Liver (tissue), 3 donors: ENCODE measurements around the gene BRAF.

Experiments used
- EGR1 ChIP-seq, 2 donors: IDR thresholded peaks; 2 replicates each; pipeline ENCODE4 v1.6.1; 2016 to 2018; ENCODE audit warnings: antibody characterized with exemption in 2 of 2, low read depth in 2 of 2
- FOXA1 ChIP-seq: IDR thresholded peaks from 2 replicates; pipeline ENCODE4 v1.6.1; 2016; ENCODE audit warnings: antibody characterized with exemption
- HNF4A ChIP-seq, 2 donors: conservative IDR thresholded peaks; 2 replicates each; pipeline ENCODE4 v1.6.1; 2016; ENCODE audit warnings: antibody characterized with exemption in 2 of 2, mild to moderate bottlenecking in 2 of 2
- JUND ChIP-seq, 2 donors: IDR thresholded peaks; 2 replicates each; pipeline ENCODE4 v1.6.1; 2016; ENCODE audit warnings: antibody characterized with exemption in 2 of 2
- RAD21 ChIP-seq, 2 donors: IDR thresholded peaks; 2 replicates each; pipeline ENCODE4 v1.6.1; 2016; ENCODE audit warnings: antibody characterized with exemption in 2 of 2, mild to moderate bottlenecking in 2 of 2
- RXRA ChIP-seq, 2 donors: IDR thresholded peaks; 2 replicates each; pipeline ENCODE4 v1.6.1; 2017 to 2018; ENCODE audit warnings: antibody characterized with exemption in 2 of 2, mild to moderate bottlenecking in 1 of 2
- SP1 ChIP-seq: IDR thresholded peaks from 2 replicates; pipeline ENCODE4 v1.6.1; 2018; ENCODE audit warnings: antibody characterized with exemption, mild to moderate bottlenecking
- TAF1 ChIP-seq: conservative IDR thresholded peaks from 2 replicates; pipeline ENCODE4 v1.6.1; 2016; ENCODE audit warnings: antibody characterized with exemption, mild to moderate bottlenecking
- YY1 ChIP-seq: IDR thresholded peaks from 2 replicates; pipeline ENCODE4 v1.6.1; 2016; ENCODE audit warnings: antibody characterized with exemption, mild to moderate bottlenecking
- TF ChIP-seq, protein P1 (sequence below): fragments of 150-350 bp; IDR thresholded peaks from 2 replicates; pipeline ENCODE4 v1.5.1; 2017; ENCODE audit warnings: improper control_type of control experiment, low read depth, low read length; ENCODE audit not compliant: missing input control
- TF ChIP-seq, protein P2 (sequence below): IDR thresholded peaks from 2 replicates; pipeline ENCODE4 v1.6.1; 2016; ENCODE audit warnings: antibody characterized with exemption, mild to moderate bottlenecking
- TF ChIP-seq, protein P3 (sequence below): IDR thresholded peaks from 2 replicates; pipeline ENCODE4 v1.6.1; 2016; ENCODE audit warnings: antibody characterized with exemption
- TF ChIP-seq, protein P4 (sequence below): IDR thresholded peaks from 2 replicates; pipeline ENCODE4 v1.6.1; 2016; ENCODE audit warnings: antibody characterized with exemption
- donor health status: healthy.
- donor health status: healthy.

DNA sequence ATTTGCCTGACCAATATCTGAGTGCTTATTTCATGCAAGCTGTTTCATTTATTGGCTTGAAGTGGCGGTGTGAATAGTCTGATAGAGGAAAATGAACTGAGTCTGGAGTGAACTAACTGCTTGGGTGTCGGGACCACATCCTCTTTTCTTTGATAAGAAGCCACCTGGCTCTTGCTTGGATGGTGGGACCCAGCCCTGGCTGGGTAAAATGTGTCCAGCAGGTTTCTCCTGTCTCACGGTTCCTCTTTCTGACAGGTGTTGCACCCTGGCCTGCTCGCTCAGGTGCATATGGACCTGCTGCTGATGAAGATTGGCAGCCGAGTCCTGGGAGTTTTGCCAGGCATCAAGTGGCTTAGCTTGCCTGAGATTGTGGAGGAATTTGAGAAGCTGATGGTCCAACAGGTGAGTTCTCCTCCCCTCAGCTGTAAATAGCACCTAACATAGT, 250.4 kb downstream of the BRAF start:
- TF ChIP-seq SP1 (no peak), YY1 (no peak), HNF4A (conservative IDR thresholded peaks at IDR 0.05) (no peak), TAF1 (no peak), JUND (IDR thresholded peaks at IDR 0.05) (no peak), RAD21 (IDR thresholded peaks at IDR 0.05) (no peak), FOXA1 (no peak), EGR1 (IDR thresholded peaks at IDR 0.05; ENCODE audit: low read depth in 2 of 2) (no peak), RXRA (IDR thresholded peaks at IDR 0.05) (no peak)
- TF ChIP-seq, protein P1, sequence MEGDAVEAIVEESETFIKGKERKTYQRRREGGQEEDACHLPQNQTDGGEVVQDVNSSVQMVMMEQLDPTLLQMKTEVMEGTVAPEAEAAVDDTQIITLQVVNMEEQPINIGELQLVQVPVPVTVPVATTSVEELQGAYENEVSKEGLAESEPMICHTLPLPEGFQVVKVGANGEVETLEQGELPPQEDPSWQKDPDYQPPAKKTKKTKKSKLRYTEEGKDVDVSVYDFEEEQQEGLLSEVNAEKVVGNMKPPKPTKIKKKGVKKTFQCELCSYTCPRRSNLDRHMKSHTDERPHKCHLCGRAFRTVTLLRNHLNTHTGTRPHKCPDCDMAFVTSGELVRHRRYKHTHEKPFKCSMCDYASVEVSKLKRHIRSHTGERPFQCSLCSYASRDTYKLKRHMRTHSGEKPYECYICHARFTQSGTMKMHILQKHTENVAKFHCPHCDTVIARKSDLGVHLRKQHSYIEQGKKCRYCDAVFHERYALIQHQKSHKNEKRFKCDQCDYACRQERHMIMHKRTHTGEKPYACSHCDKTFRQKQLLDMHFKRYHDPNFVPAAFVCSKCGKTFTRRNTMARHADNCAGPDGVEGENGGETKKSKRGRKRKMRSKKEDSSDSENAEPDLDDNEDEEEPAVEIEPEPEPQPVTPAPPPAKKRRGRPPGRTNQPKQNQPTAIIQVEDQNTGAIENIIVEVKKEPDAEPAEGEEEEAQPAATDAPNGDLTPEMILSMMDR = no peak
- TF ChIP-seq, protein P2, sequence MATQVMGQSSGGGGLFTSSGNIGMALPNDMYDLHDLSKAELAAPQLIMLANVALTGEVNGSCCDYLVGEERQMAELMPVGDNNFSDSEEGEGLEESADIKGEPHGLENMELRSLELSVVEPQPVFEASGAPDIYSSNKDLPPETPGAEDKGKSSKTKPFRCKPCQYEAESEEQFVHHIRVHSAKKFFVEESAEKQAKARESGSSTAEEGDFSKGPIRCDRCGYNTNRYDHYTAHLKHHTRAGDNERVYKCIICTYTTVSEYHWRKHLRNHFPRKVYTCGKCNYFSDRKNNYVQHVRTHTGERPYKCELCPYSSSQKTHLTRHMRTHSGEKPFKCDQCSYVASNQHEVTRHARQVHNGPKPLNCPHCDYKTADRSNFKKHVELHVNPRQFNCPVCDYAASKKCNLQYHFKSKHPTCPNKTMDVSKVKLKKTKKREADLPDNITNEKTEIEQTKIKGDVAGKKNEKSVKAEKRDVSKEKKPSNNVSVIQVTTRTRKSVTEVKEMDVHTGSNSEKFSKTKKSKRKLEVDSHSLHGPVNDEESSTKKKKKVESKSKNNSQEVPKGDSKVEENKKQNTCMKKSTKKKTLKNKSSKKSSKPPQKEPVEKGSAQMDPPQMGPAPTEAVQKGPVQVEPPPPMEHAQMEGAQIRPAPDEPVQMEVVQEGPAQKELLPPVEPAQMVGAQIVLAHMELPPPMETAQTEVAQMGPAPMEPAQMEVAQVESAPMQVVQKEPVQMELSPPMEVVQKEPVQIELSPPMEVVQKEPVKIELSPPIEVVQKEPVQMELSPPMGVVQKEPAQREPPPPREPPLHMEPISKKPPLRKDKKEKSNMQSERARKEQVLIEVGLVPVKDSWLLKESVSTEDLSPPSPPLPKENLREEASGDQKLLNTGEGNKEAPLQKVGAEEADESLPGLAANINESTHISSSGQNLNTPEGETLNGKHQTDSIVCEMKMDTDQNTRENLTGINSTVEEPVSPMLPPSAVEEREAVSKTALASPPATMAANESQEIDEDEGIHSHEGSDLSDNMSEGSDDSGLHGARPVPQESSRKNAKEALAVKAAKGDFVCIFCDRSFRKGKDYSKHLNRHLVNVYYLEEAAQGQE = no peak
- TF ChIP-seq, protein P3, sequence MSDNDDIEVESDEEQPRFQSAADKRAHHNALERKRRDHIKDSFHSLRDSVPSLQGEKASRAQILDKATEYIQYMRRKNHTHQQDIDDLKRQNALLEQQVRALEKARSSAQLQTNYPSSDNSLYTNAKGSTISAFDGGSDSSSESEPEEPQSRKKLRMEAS = no peak
- TF ChIP-seq, protein P4, sequence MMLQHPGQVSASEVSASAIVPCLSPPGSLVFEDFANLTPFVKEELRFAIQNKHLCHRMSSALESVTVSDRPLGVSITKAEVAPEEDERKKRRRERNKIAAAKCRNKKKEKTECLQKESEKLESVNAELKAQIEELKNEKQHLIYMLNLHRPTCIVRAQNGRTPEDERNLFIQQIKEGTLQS = no peak
